Chondrocyte (in vitro differentiated cells): ENCODE measurements around the gene KRTAP19-3. TPM values are rescaled to one million over a fixed set of nuclear protein-coding genes. Genes with fewer than 3 reads are reported as not detected.
"Not testable (repeated sequence)": the region's sequence is repeated elsewhere in the genome, so short reads cannot be mapped to it uniquely, and the experiment has no call there.

ENCODE experiments used
- DNase-seq: peaks from one replicate; pipeline ENCODE4 v3.0.0; 2021; ENCODE audit warnings: mixed read lengths, low spot score
- H3K27ac Mint-ChIP-seq: one replicate; pipeline ENCODE4 v1.8.0; 2021; ENCODE audit warnings: mild to moderate bottlenecking, moderate library complexity, mixed read lengths; ENCODE audit not compliant: unreplicated experiment
- H3K27me3 Mint-ChIP-seq: 2 replicates; pipeline ENCODE4 v1.8.0; 2021; ENCODE audit warnings: low read depth, mixed read lengths
- H3K36me3 Mint-ChIP-seq: 2 replicates; pipeline ENCODE4 v1.8.0; 2021; ENCODE audit warnings: low read depth, mixed read lengths
- H3K4me1 Mint-ChIP-seq: 2 replicates; pipeline ENCODE4 v1.8.0; 2021; ENCODE audit warnings: low read depth, mild to moderate bottlenecking, mixed read lengths
- H3K4me3 Mint-ChIP-seq: one replicate; pipeline ENCODE4 v1.8.0; 2021; ENCODE audit warnings: mild to moderate bottlenecking, moderate library complexity, mixed read lengths; ENCODE audit not compliant: unreplicated experiment
- H3K9me3 Mint-ChIP-seq: 2 replicates; pipeline ENCODE4 v1.8.0; 2021; ENCODE audit warnings: low read depth, mixed read lengths
- CTCF ChIP-seq: fragments of 200-600 bp; sonication (generic); IDR thresholded peaks from 2 replicates; pipeline ENCODE4 v1.5.0; 2021; ENCODE audit warnings: antibody characterized with exemption, mild to moderate bottlenecking, moderate library complexity
- long read RNA-seq: library from polyadenylated mRNA; stranded (forward); transcript quantifications from one replicate; pipeline ENCODE4 v2.0.0, GENCODE V29; 2021
- total RNA-seq: library from RNA; stranded (reverse); gene quantifications from 3 replicates; pipeline ENCODE4 v1.2.1, GENCODE V29; 2021

Gene KRTAP19-3
- total RNA-seq = not detected in 3 replicates
- long read RNA-seq = 0 reads

DNA sequence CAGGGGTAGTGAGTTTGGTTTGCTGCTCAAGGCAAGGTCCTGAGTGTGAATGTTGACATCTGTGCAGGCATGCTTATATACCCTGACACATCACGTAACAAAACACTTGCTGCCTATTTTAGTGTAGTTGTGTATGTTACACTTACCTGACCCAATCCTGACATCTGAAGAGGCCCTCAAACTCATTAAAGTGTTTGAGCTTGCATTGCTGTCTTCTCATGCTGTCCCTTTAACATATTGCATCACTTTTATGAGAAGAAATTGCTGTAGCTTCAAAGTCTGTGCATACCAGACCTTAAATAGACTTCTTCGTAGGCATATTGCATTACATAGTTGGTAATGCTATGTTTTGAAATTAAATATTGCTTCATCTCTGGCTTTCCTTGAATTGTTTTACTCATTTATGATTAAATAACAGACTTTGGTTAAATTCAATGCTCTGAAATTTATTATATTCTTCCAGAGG lies at the start of gene KRTAP19-3:
KRTAP19-3 (minus strand) TSS at position 51 of the 466 bp plus-strand sequence. CDS start 56 bp downstream, outside the sequence.
- peaks cover 17% of the 10 kb centered on the region for H3K9me3 Mint-ChIP-seq
- H3K4me3 Mint-ChIP-seq = no peak within 1 kb of the TSS
- peaks cover 9% of the 10 kb centered on the region for H3K4me1 Mint-ChIP-seq
- H3K27ac Mint-ChIP-seq = peak within 1 kb of the TSS; percentile 41
- no peak for TF ChIP-seq CTCF
- H3K27me3 Mint-ChIP-seq = no peaks in the 10 kb centered on the region
- no peak for DNase-seq
- no peaks in the 10 kb centered on the region for H3K36me3 Mint-ChIP-seq

DNA sequence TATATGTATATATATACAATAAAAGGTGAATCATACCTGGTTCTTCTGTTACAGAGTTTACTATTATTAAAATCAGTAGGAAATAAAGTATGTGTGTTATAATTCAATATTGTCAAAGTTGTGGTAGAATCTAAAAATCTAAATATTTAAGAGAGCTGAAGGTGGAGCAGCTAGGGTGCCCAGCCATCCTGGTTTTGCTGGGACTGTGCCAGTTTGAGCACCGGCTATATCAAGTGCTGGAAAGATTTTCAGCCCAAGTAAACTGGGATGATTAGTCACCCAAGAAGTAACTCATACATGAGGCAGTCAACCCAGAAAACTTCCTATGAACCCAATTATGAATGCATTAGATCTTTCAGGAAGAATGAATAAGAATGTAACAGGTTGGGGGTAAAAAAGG lies 27.1 kb upstream of the KRTAP19-3 start:
- no peak for TF ChIP-seq CTCF
- Mint-ChIP-seq H3K36me3 (no peaks in the 10 kb centered on the region), H3K4me1 (no peaks in the 10 kb centered on the region), H3K4me3 (no peak overlapping the region), H3K27ac (no peak overlapping the region), H3K9me3 (peaks cover 15% of the 10 kb centered on the region), H3K27me3 (peaks cover 3% of the 10 kb centered on the region)
- DNase-seq = no peak

DNA sequence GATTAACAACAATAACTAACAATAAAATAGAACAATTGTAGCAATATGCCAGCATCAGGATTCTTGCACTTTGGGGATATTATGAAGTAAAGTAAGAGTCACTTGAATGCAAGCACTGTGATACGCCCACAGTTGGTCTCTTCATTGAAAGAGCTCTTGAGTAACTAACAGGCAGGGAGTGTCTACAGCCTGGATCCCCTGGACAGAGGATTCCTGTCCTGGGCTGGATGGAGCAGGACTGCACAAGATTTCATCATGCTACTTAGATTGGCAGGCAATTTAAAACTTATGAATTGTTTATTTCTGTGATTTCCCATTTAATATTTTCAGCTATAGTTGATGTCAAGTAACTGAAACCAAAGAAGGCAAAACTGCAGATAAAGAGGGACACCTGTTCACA lies 23.9 kb upstream of the KRTAP19-3 start:
- H3K27me3 Mint-ChIP-seq = peaks cover 2% of the 10 kb centered on the region
- H3K27ac Mint-ChIP-seq = no peak overlapping the region
- no peak for TF ChIP-seq CTCF
- peaks cover 15% of the 10 kb centered on the region for H3K9me3 Mint-ChIP-seq
- H3K4me1 Mint-ChIP-seq = no peaks in the 10 kb centered on the region
- no peak for DNase-seq
- no peaks in the 10 kb centered on the region for H3K36me3 Mint-ChIP-seq
- no peak overlapping the region for H3K4me3 Mint-ChIP-seq

GRCh38 chr21:30505621-30506205 lies 13.9 kb upstream of the KRTAP19-3 start:
- not testable (repeated sequence) for DNase-seq, H3K27me3 Mint-ChIP-seq, H3K4me1 Mint-ChIP-seq, H3K36me3 Mint-ChIP-seq, H3K27ac Mint-ChIP-seq, H3K4me3 Mint-ChIP-seq
- TF ChIP-seq CTCF = peak; percentile 25
- peaks cover 14% of the 10 kb centered on the region for H3K9me3 Mint-ChIP-seq

DNA sequence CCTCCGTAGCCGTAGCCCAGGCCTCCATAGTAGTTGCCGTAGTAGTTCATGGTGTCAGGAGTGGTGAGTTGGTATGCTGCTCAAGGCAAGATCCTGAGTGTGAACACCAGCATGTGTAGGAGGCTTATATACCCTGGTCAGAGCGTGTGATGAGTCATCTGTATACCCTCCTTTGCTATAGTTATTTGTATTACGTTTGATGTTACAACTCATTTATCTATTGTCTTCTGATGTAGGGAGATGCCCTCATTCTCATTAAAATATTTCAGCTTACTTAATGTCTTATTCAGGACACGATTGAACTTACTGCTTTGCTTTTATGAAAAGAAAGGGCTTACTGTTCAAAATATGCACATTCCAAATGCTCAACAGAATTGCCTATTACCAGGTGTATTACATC lies 10.2 kb upstream of the KRTAP19-3 start, which contains the start of gene KRTAP19-5:
KRTAP19-5 (minus strand) TSS at position 101 of the 400 bp plus-strand sequence; CDS start at position 50, 51 bp downstream.
- DNase-seq = no peak
- H3K4me3 Mint-ChIP-seq = no peak within 1 kb of the TSS
- H3K9me3 Mint-ChIP-seq = peaks cover 8% of the 10 kb centered on the region
- no peak for TF ChIP-seq CTCF
- H3K27ac Mint-ChIP-seq = no peak within 1 kb of the TSS
- no peaks in the 10 kb centered on the region for H3K4me1 Mint-ChIP-seq
- no peaks in the 10 kb centered on the region for H3K36me3 Mint-ChIP-seq
- H3K27me3 Mint-ChIP-seq = peaks cover 1% of the 10 kb centered on the region
